ENCODE data around the gene EYS. TPM values are rescaled to one million over a fixed set of nuclear protein-coding genes. Genes with fewer than 3 reads are reported as not detected.

EYS gene
- total and polyA plus RNA-seq, 8 donors, result 0.24 to 0.85 (median 0.55) TPM

- H3K36me3 ChIP-seq, result no peaks in the 10 kb centered on the region
- TF ChIP-seq CTCF (IDR thresholded peaks at IDR 0.05), result no peak
- H3K4me3 ChIP-seq, result no peak overlapping the region
- no peak for ATAC-seq
- intact Hi-C loops (cut with DNase I), result no loop called here
- DNase-seq, result no peak
- no peaks in the 10 kb centered on the region for H3K4me1 ChIP-seq
- peaks cover 0 to 4% of the 10 kb centered on the region in 2 donors for H3K9me3 ChIP-seq
- no peak overlapping the region for H3K27ac ChIP-seq
- no peaks in the 10 kb centered on the region for H3K27me3 ChIP-seq
Observed at GRCh38 chr6:64998204-64998603, 708.8 kb downstream of the EYS start.

GRCh38 chr6:64996301-64996700, 710.7 kb downstream of the EYS start:
- H3K27ac ChIP-seq, result no peak overlapping the region
- H3K36me3 ChIP-seq, result no peaks in the 10 kb centered on the region
- H3K27me3 ChIP-seq, result no peaks in the 10 kb centered on the region
- H3K9me3 ChIP-seq, result peaks cover 0 to 2% of the 10 kb centered on the region in 2 donors
- no peaks in the 10 kb centered on the region for H3K4me1 ChIP-seq
- DNase-seq (no peak), ATAC-seq (no peak)
- intact Hi-C loops (cut with DNase I), result no loop called here
- no peak overlapping the region for H3K4me3 ChIP-seq
- TF ChIP-seq CTCF (IDR thresholded peaks at IDR 0.05), result no peak

GRCh38 chr6:64990652-64991304, 716.2 kb downstream of the EYS start:
- H3K4me3 ChIP-seq, result no peak overlapping the region
- no peak for DNase-seq
- no peaks in the 10 kb centered on the region for H3K4me1 ChIP-seq
- no peak for TF ChIP-seq CTCF (IDR thresholded peaks at IDR 0.05)
- no peaks in the 10 kb centered on the region for H3K9me3 ChIP-seq
- H3K27ac ChIP-seq, result no peak overlapping the region
- intact Hi-C loops (cut with DNase I), result no loop called here
- ATAC-seq, result no peak
- no peaks in the 10 kb centered on the region for H3K27me3 ChIP-seq
- no peaks in the 10 kb centered on the region for H3K36me3 ChIP-seq

GRCh38 chr6:64988148-64988547, 718.9 kb downstream of the EYS start:
- no peak for DNase-seq
- intact Hi-C loops (cut with DNase I), result no loop called here
- no peaks in the 10 kb centered on the region for H3K36me3 ChIP-seq
- ATAC-seq, result no peak
- no peak for TF ChIP-seq CTCF (IDR thresholded peaks at IDR 0.05)
- H3K27me3 ChIP-seq, result no peaks in the 10 kb centered on the region
- H3K4me3 ChIP-seq, result no peak overlapping the region
- no peaks in the 10 kb centered on the region for H3K4me1 ChIP-seq
- no peaks in the 10 kb centered on the region for H3K9me3 ChIP-seq
- H3K27ac ChIP-seq, result no peak overlapping the region

GRCh38 chr6:64987066-64987465, 720.0 kb downstream of the EYS start:
- Histone ChIP-seq H3K36me3 (no peaks in the 10 kb centered on the region), H3K9me3 (no peaks in the 10 kb centered on the region), H3K4me3 (no peak overlapping the region), H3K27ac (no peak overlapping the region), H3K27me3 (no peaks in the 10 kb centered on the region), H3K4me1 (no peaks in the 10 kb centered on the region)
- DNase-seq (no peak), ATAC-seq (no peak)
- TF ChIP-seq CTCF (IDR thresholded peaks at IDR 0.05), result no peak
- intact Hi-C loops (cut with DNase I), result no loop called here

All from left lung (tissue), 10 donors.